GM21381 (cell line): ENCODE results near the gene ADGRG1.
"Not testable (repeated sequence)": the region's sequence is repeated elsewhere in the genome, so short reads cannot be mapped to it uniquely, and the experiment has no call there.

Source experiments
- ATAC-seq: cut with Tn5 transposase; IDR thresholded peaks from one replicate; pipeline ENCODE4 v1.9.1; 2021; ENCODE audit warnings: mild to moderate bottlenecking, moderate library complexity; ENCODE audit not compliant: unreplicated experiment

Gene ADGRG1

GRCh38 chr16:57665541-57665940 lies 37.1 kb downstream of the ADGRG1 start:
- no peak for ATAC-seq

- no peak for ATAC-seq
Observed at GRCh38 chr16:57666353-57667047, 38.1 kb downstream of the ADGRG1 start.

- no peak for ATAC-seq
Observed at GRCh38 chr16:57667048-57667525, 38.7 kb downstream of the ADGRG1 start.

GRCh38 chr16:57667526-57668262 lies 39.3 kb downstream of the ADGRG1 start:
- ATAC-seq = no peak

GRCh38 chr16:57668263-57668571 lies 39.8 kb downstream of the ADGRG1 start, which contains the start of gene ADGRG3:
Gene ADGRG3, plus strand, starts transcription at chr16:57668306. Its CDS starts 42 bp downstream, at chr16:57668348.
- ATAC-seq = no peak

GRCh38 chr16:57668630-57669475 lies 40.4 kb downstream of the ADGRG1 start:
- ATAC-seq = no peak

GRCh38 chr16:57669476-57670162 lies 41.2 kb downstream of the ADGRG1 start:
- ATAC-seq = no peak

GRCh38 chr16:57670196-57670595 lies 41.8 kb downstream of the ADGRG1 start:
- ATAC-seq = no peak

- not testable (repeated sequence) for ATAC-seq
Observed at GRCh38 chr16:57671451-57671850, 43.0 kb downstream of the ADGRG1 start.

GRCh38 chr16:57672416-57672815 lies 44.0 kb downstream of the ADGRG1 start:
- no peak for ATAC-seq

- no peak for ATAC-seq
Observed at GRCh38 chr16:57672824-57673223, 44.4 kb downstream of the ADGRG1 start.

- ATAC-seq = no peak
Observed at GRCh38 chr16:57675741-57676551, 47.5 kb downstream of the ADGRG1 start.

- ATAC-seq = no peak
Observed at GRCh38 chr16:57676553-57677085, 48.2 kb downstream of the ADGRG1 start.

GRCh38 chr16:57677622-57678369 lies 49.4 kb downstream of the ADGRG1 start:
- no peak for ATAC-seq

GRCh38 chr16:57679016-57679415 lies 50.6 kb downstream of the ADGRG1 start:
- no peak for ATAC-seq

- no peak for ATAC-seq
Observed at GRCh38 chr16:57679767-57680482, 51.5 kb downstream of the ADGRG1 start.

GRCh38 chr16:57680842-57681375 lies 52.5 kb downstream of the ADGRG1 start:
- ATAC-seq = no peak
